Measurements from ENCODE around the gene BCL7B. TPM values are rescaled to one million over a fixed set of nuclear protein-coding genes. Genes with fewer than 3 reads are reported as not detected.

The BCL7B gene
- total and polyA plus RNA-seq, 2 of the 13 experiments (the other 11 are each of a cell fraction or from before 2014, with no cell fraction given): 24.3 to 38.2 TPM

GRCh38 chr7:73577627-73578341 lies 20.3 kb upstream of the BCL7B start (continued):
- no peak for TF ChIP-seq NFE2L2 (IDR thresholded peaks at IDR 0.05; ENCODE audit: low read length)
- TF ChIP-seq TBX2 (CRISPR knock-in tag; IDR thresholded peaks at IDR 0.05; ENCODE audit: borderline replicate concordance): no peak
- TF ChIP-seq ZNF432 (CRISPR knock-in tag; IDR thresholded peaks at IDR 0.05; ENCODE audit: borderline replicate concordance): no peak
- 0 out of 2 replicates have a peak, but pooled peaks have one; percentile 29 for TF ChIP-seq HDAC1 (CRISPR knock-in tag; IDR thresholded peaks at IDR 0.05)
- TF ChIP-seq NCOR1 (IDR thresholded peaks at IDR 0.05; ENCODE audit: borderline replicate concordance, low read length): no peak
- TF ChIP-seq MXI1 (IDR thresholded peaks at IDR 0.05; ENCODE audit: borderline replicate concordance, low read depth, low read length): no peak
- TF ChIP-seq ERF (CRISPR knock-in tag; IDR thresholded peaks at IDR 0.05): no peak
- TF ChIP-seq, protein P1, sequence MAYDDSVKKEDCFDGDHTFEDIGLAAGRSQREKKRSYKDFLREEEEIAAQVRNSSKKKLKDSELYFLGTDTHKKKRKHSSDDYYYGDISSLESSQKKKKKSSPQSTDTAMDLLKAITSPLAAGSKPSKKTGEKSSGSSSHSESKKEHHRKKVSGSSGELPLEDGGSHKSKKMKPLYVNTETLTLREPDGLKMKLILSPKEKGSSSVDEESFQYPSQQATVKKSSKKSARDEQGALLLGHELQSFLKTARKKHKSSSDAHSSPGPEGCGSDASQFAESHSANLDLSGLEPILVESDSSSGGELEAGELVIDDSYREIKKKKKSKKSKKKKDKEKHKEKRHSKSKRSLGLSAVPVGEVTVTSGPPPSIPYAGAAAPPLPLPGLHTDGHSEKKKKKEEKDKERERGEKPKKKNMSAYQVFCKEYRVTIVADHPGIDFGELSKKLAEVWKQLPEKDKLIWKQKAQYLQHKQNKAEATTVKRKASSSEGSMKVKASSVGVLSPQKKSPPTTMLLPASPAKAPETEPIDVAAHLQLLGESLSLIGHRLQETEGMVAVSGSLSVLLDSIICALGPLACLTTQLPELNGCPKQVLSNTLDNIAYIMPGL (CRISPR knock-in tag; IDR thresholded peaks at IDR 0.05; ENCODE audit: borderline replicate concordance in 1 of 2, low read depth in 1 of 2): no peak
- TF ChIP-seq, protein P2, sequence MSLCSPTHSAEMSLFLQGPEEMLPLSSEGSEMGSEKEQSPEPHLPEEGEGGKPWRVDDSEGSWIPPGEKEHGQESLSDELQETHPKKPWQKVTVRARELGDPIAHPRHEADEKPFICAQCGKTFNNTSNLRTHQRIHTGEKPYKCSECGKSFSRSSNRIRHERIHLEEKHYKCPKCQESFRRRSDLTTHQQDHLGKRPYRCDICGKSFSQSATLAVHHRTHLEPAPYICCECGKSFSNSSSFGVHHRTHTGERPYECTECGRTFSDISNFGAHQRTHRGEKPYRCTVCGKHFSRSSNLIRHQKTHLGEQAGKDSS (CRISPR knock-in tag; IDR thresholded peaks at IDR 0.05; ENCODE audit: borderline replicate concordance, low read depth): peak; percentile 6; the same call in 1 of the 2 replicates
- no peak for TF ChIP-seq LCORL (IDR thresholded peaks at IDR 0.05)
- no peak for TF ChIP-seq LCORL (CRISPR knock-in tag; IDR thresholded peaks at IDR 0.05)
- TF ChIP-seq, protein P3, sequence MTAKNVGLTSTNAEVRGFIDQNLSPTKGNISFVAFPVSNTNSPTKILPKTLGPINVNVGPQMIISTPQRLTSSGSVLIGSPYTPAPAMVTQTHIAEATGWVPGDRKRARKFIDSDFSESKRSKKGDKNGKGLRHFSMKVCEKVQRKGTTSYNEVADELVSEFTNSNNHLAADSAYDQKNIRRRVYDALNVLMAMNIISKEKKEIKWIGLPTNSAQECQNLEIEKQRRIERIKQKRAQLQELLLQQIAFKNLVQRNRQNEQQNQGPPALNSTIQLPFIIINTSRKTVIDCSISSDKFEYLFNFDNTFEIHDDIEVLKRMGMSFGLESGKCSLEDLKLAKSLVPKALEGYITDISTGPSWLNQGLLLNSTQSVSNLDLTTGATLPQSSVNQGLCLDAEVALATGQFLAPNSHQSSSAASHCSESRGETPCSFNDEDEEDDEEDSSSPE (CRISPR knock-in tag; IDR thresholded peaks at IDR 0.05): 0 out of 2 replicates have a peak, but pooled peaks have one; percentile 3
- 0 out of 2 replicates have a peak, but pooled peaks have one; percentile 12 for TF ChIP-seq ZNF788 (CRISPR knock-in tag; IDR thresholded peaks at IDR 0.05; ENCODE audit: borderline replicate concordance)
- no peak for TF ChIP-seq POLR2AphosphoS2 (IDR thresholded peaks at IDR 0.05; ENCODE audit: low read depth, low read length)
- TF ChIP-seq, protein P4, sequence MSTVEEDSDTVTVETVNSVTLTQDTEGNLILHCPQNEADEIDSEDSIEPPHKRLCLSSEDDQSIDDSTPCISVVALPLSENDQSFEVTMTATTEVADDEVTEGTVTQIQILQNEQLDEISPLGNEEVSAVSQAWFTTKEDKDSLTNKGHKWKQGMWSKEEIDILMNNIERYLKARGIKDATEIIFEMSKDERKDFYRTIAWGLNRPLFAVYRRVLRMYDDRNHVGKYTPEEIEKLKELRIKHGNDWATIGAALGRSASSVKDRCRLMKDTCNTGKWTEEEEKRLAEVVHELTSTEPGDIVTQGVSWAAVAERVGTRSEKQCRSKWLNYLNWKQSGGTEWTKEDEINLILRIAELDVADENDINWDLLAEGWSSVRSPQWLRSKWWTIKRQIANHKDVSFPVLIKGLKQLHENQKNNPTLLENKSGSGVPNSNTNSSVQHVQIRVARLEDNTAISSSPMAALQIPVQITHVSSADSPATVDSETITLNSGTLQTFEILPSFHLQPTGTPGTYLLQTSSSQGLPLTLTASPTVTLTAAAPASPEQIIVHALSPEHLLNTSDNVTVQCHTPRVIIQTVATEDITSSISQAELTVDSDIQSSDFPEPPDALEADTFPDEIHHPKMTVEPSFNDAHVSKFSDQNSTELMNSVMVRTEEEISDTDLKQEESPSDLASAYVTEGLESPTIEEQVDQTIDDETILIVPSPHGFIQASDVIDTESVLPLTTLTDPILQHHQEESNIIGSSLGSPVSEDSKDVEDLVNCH (CRISPR knock-in tag; IDR thresholded peaks at IDR 0.05): no peak
